NCI-H187 treated with DMSO at 0.1 percent for 48 hours (cell line): Measurements from ENCODE around the gene DAPP1.

Source experiments
- DNase-seq: peaks from one replicate; lab custom pipeline; 2025; lab: John Stamatoyannopoulos, UW

Gene DAPP1

GRCh38 chr4:99853999-99854398 is 37.4 kb downstream of the DAPP1 start:
- DNase-seq: no peak

GRCh38 chr4:99855678-99856077 is 39.1 kb downstream of the DAPP1 start:
- no peak for DNase-seq

- no peak for DNase-seq
Measured at GRCh38 chr4:99856166-99856565, 39.5 kb downstream of the DAPP1 start.

GRCh38 chr4:99857307-99857706 is 40.7 kb downstream of the DAPP1 start:
- DNase-seq: no peak

GRCh38 chr4:99859618-99860017 is 43.0 kb downstream of the DAPP1 start:
- DNase-seq: no peak

GRCh38 chr4:99860521-99860920 is 43.9 kb downstream of the DAPP1 start:
- no peak for DNase-seq

- DNase-seq: no peak
Measured at GRCh38 chr4:99861120-99861905, 44.7 kb downstream of the DAPP1 start.

- DNase-seq: no peak
Measured at GRCh38 chr4:99863804-99864203, 47.2 kb downstream of the DAPP1 start.

- no peak for DNase-seq
Measured at GRCh38 chr4:99868126-99868596, 51.5 kb downstream of the DAPP1 start.

- DNase-seq: no peak
Measured at GRCh38 chr4:99872570-99872969, 55.9 kb downstream of the DAPP1 start.

- no peak for DNase-seq
Measured at GRCh38 chr4:99875071-99875470, 58.4 kb downstream of the DAPP1 start.

GRCh38 chr4:99876946-99877345 is 60.3 kb downstream of the DAPP1 start:
- DNase-seq: no peak

GRCh38 chr4:99878604-99879003 is 62.0 kb downstream of the DAPP1 start:
- DNase-seq: no peak

- DNase-seq: no peak
Measured at GRCh38 chr4:99879458-99879857, 62.8 kb downstream of the DAPP1 start.

- no peak for DNase-seq
Measured at GRCh38 chr4:99885063-99885664, 68.5 kb downstream of the DAPP1 start.

GRCh38 chr4:99885687-99886086 is 69.1 kb downstream of the DAPP1 start:
- no peak for DNase-seq

- DNase-seq: no peak
Measured at GRCh38 chr4:99886146-99886545, 69.5 kb downstream of the DAPP1 start.

- DNase-seq: no peak
Measured at GRCh38 chr4:99887837-99888236, 71.2 kb downstream of the DAPP1 start.

- no peak for DNase-seq
Measured at GRCh38 chr4:99891351-99891750, 74.7 kb downstream of the DAPP1 start.

GRCh38 chr4:99893029-99893428 is 76.4 kb downstream of the DAPP1 start:
- DNase-seq: no peak

GRCh38 chr4:99893839-99894160 is 77.2 kb downstream of the DAPP1 start:
- no peak for DNase-seq

- peak; percentile 52 for DNase-seq
Measured at GRCh38 chr4:99894161-99894997, 77.8 kb downstream of the DAPP1 start, which contains the start of gene LAMTOR3. Gene LAMTOR3 (minus strand): TSS chr4:99894427. CDS start chr4:99893963, 464 bp downstream.

- no peak for DNase-seq
Measured at GRCh38 chr4:99894998-99895397, 78.4 kb downstream of the DAPP1 start.
